Stomach smooth muscle (tissue), 2 donors: ENCODE results near the gene BPIFB2.
"Not testable (repeated sequence)": the region's sequence is repeated elsewhere in the genome, so short reads cannot be mapped to it uniquely, and the experiment has no call there.

Experiments
- H3K27ac ChIP-seq: one replicate; pipeline ENCODE4 v1.7.0; 2013; ENCODE audit warnings: mild to moderate bottlenecking, low read length, inconsistent platforms
- H3K27me3 ChIP-seq, 2 donors: one replicate each; pipeline ENCODE4 v1.7.0; 2013; ENCODE audit warnings: low read length in 2 of 2; ENCODE audit not compliant: insufficient read depth in 2 of 2, control insufficient read depth in 1 of 2
- H3K36me3 ChIP-seq, 2 donors: one replicate each; pipeline ENCODE4 v1.7.0; 2013; ENCODE audit warnings: low read length in 2 of 2; ENCODE audit not compliant: control insufficient read depth in 2 of 2, insufficient read depth in 2 of 2
- H3K4me1 ChIP-seq: one replicate; pipeline ENCODE4 v1.7.0; 2013; ENCODE audit warnings: low read length; ENCODE audit not compliant: control insufficient read depth, insufficient read depth
- H3K4me3 ChIP-seq, 2 donors: one replicate each; pipeline ENCODE4 v1.7.0; 2013; ENCODE audit warnings: low read length in 2 of 2
- H3K9ac ChIP-seq, 2 donors: one replicate each; pipeline ENCODE4 v1.7.0; 2013; ENCODE audit warnings: low read length in 2 of 2, mild to moderate bottlenecking in 1 of 2
- H3K9me3 ChIP-seq, 2 donors: one replicate each; pipeline ENCODE4 v1.7.0; 2013; ENCODE audit warnings: low read length in 2 of 2; ENCODE audit not compliant: control insufficient read depth in 2 of 2
- donor health status: healthy.
- donor health status: Pancreatic carcinoma.

BPIFB2 gene

GRCh38 chr20:33007376-33008335 is at the start of gene BPIFB2:
BPIFB2 (plus strand) TSS chr20:33007704; CDS start chr20:33008575, 871 bp downstream.
- H3K4me3 ChIP-seq = no peak within 1 kb of the TSS
- H3K36me3 ChIP-seq = no peaks in the 10 kb centered on the region
- peaks cover 4 to 15% of the 10 kb centered on the region in 2 donors for H3K9me3 ChIP-seq
- H3K27me3 ChIP-seq = peaks cover 3 to 4% of the 10 kb centered on the region in 2 donors
- no peaks in the 10 kb centered on the region for H3K4me1 ChIP-seq
- H3K9ac ChIP-seq = no peak within 1 kb of the TSS
- no peak within 1 kb of the TSS for H3K27ac ChIP-seq

DNA sequence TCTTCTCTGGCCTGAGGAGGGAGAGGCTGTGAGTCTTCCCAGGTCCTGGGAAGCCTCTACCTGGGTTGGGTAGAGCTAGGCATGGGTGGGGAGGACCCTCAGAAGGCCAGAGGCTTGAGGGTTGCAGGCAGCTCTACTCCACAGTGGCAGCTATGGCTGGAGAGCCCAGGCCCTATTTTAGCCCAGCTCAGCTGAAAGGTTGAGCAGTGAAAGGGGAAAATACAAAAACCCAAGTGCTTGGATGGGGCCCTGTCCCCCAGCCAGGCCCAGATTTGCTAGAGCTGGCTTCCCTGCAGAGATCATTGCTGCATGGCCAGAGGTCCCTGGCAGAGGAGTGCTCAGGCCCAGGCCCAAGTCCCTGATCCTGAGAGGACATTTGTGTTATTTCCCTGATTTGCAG is 48.9 kb upstream of the BPIFB2 start:
- H3K4me1 ChIP-seq = no peaks in the 10 kb centered on the region
- H3K27ac ChIP-seq = no peak overlapping the region
- no peak overlapping the region for H3K4me3 ChIP-seq
- peaks cover 0 to 2% of the 10 kb centered on the region in 2 donors for H3K27me3 ChIP-seq
- peaks cover 8 to 14% of the 10 kb centered on the region in 2 donors for H3K9me3 ChIP-seq
- H3K36me3 ChIP-seq = no peaks in the 10 kb centered on the region
- H3K9ac ChIP-seq = no peak overlapping the region

DNA sequence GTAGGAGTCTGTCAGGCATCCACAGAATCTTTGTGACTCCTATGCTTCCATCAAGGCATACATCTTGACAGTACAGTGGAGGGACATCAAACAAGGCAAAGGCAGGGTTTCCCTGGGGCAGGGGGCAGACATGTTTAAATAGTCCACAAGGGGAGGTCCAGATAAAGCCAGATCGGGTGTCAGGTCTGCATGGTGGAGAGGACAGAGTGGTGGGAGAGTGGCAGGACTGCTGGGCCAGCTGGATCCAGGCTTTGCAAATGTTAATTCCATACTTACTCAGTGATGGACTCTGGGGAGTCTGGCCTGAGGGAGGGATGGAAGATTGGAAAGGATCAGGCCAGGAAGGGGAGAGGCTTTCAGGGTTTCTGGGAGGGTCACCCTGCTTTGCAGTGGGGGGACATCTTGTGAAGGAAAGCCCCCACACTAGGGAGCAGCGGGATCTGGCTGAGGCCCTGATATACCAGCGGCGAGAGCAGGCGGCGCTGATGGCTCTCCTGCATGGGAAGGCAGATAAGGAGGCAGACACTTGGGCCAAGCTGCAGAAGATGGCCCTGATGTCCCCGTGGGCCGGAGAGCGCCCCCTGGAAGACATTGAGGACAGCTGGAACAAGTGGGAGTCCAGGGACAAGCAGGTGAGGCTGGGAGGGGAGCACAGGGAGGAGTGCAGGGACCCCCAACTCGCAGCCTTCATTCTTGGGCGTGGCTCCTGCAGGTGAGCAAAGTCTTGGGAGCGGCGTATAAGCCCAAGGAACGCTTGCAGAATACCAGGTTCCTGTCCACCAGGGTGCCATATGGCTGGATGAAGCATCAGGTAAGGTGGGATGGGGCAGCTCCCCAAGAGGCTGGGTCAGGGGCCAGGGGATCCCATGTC is 47.9 kb upstream of the BPIFB2 start:
- Histone ChIP-seq H3K27me3 (peaks cover 0 to 2% of the 10 kb centered on the region in 2 donors), H3K4me1 (no peaks in the 10 kb centered on the region), H3K9me3 (peaks cover 8 to 14% of the 10 kb centered on the region in 2 donors), H3K36me3 (no peaks in the 10 kb centered on the region), H3K9ac (no peak overlapping the region), H3K27ac (no peak overlapping the region), H3K4me3 (no peak overlapping the region)

GRCh38 chr20:32960222-32960518 is 47.3 kb upstream of the BPIFB2 start:
- Histone ChIP-seq H3K27me3 (peaks cover 0 to 2% of the 10 kb centered on the region in 2 donors), H3K4me1 (no peaks in the 10 kb centered on the region), H3K9ac (no peak overlapping the region), H3K9me3 (peaks cover 5 to 11% of the 10 kb centered on the region in 2 donors), H3K27ac (no peak overlapping the region), H3K36me3 (no peaks in the 10 kb centered on the region), H3K4me3 (no peak overlapping the region)

DNA sequence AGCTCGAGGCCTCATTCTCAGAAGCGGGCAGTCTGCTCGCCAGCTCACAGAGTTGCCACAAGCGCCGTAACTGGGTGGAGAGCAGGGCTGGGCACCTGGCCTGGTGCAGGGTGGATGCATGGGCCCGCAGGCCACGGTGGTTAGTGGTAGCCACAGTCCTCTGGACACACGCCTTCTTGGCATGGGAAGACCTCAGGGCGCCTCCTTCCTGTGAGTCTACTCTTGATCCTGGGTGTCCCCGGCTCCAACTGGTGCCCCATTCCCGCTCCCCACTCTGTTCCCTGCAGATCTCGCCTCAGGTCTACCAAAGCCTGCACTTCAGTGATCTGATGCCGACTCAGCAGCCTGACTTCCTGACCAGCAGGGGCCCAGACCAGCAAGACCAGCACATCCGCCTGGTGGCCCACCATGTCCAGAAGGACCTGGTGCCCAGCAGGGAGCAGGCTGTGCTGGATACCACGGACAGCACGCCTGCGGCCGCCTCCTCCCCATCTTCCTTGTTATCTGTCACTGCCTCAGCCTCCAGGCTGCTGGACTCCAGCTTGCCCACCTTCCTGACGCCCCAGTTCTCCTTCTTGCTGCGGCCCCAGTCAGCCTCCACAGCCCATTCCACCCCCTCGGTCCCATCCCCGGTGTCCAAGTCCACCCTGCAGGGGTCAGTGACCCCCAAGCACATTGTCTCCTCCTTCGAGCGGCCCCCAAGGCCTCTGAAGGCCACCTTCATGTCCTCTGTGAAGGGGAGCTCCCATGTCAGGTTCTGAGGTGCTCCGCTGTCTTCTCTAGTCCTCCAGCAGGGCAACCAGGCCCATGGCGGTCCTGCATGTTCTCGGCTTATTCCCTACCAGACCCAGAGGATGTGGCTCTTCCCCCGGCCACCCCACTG is 46.4 kb upstream of the BPIFB2 start:
- peaks cover 5 to 11% of the 10 kb centered on the region in 2 donors for H3K9me3 ChIP-seq
- H3K9ac ChIP-seq = no peak overlapping the region
- H3K27ac ChIP-seq = no peak overlapping the region
- no peaks in the 10 kb centered on the region for H3K4me1 ChIP-seq
- no peaks in the 10 kb centered on the region for H3K36me3 ChIP-seq
- H3K27me3 ChIP-seq = peaks cover 0 to 2% of the 10 kb centered on the region in 2 donors
- H3K4me3 ChIP-seq = no peak overlapping the region

- Histone ChIP-seq H3K4me1 (no peaks in the 10 kb centered on the region), H3K9me3 (peaks cover 0 to 11% of the 10 kb centered on the region in 2 donors), H3K27ac (no peak overlapping the region), H3K9ac (no peak overlapping the region), H3K36me3 (no peaks in the 10 kb centered on the region), H3K4me3 (no peak overlapping the region), H3K27me3 (peaks cover 0 to 2% of the 10 kb centered on the region in 2 donors)
These were observed 45.5 kb upstream of the BPIFB2 start for GRCh38 chr20:32962053-32962452.

DNA sequence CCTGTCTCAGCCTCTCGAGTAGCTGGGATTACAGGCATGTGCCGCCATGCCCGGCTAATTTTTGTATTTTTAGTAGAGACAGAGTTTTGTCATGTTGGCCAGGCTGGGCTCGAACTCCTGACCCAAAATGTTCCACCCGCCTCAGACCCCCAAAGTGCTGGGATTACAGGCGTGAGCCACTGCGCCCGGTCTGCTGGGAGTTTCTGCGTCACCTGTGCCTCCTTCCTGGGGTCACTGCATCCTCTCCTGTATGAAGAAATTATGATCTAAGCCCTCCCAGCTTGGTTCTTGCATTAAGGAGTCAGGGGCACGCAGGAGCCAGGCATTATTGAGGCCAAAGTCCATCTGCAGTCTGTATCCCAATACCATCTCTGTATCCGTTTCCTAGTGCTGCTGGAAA is 44.9 kb upstream of the BPIFB2 start:
- not testable (repeated sequence) for H3K4me1 ChIP-seq, H3K4me3 ChIP-seq, H3K27me3 ChIP-seq, H3K9ac ChIP-seq, H3K36me3 ChIP-seq, H3K27ac ChIP-seq, H3K9me3 ChIP-seq

- Histone ChIP-seq H3K9me3 (peaks cover 0 to 2% of the 10 kb centered on the region in 2 donors), H3K36me3 (no peaks in the 10 kb centered on the region), H3K27me3 (peaks cover 0 to 2% of the 10 kb centered on the region in 2 donors), H3K4me3 (no peak overlapping the region), H3K27ac (no peak overlapping the region), H3K4me1 (no peaks in the 10 kb centered on the region), H3K9ac (no peak overlapping the region)
These were observed 44.3 kb upstream of the BPIFB2 start for GRCh38 chr20:32963176-32963575.

DNA sequence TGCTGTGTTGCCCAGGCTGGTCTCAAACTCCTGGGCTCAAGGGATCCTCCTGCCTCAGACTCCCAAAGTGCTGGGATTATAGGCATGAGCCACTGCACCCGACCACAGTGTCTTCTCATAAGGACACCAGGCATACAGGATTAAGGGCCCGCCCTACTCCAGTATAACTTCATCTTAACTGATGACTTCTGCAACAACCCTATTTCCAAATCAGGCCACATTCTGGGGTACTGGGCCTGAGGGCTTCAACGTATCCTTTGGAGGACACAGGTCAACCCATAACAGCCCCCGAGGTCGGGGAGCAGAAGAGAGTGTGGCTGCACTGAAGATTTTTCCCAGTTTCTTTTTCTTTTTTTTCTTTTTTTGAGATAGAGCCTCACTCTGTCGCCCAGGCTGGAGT is 42.9 kb upstream of the BPIFB2 start:
- Histone ChIP-seq H3K9ac (no peak overlapping the region), H3K36me3 (no peaks in the 10 kb centered on the region), H3K9me3 (no peaks in the 10 kb centered on the region), H3K4me3 (no peak overlapping the region), H3K27me3 (peaks cover 0 to 2% of the 10 kb centered on the region in 2 donors), H3K4me1 (no peaks in the 10 kb centered on the region), H3K27ac (no peak overlapping the region)

DNA sequence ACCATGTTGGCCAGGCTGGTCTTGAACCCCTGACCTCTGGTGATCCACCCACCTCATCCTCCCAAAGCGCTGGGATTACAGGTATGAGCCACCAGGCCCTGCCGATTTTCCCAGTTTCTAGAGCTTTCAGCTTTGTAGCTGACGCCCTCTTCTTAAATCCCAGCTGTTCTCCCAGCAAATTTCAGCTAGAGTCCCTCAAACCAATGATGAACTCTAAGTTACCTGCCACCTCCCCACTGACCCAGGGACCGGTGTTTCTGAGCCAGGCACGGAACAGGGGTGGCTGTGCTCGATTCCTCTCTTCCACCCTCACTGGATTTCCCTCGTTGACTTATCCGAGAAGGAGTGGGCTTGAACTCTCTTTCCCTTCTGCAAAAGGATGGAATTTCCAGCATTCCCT is 42.4 kb upstream of the BPIFB2 start:
- no peak overlapping the region for H3K4me3 ChIP-seq
- no peak overlapping the region for H3K27ac ChIP-seq
- peaks cover 0 to 2% of the 10 kb centered on the region in 2 donors for H3K27me3 ChIP-seq
- no peaks in the 10 kb centered on the region for H3K9me3 ChIP-seq
- no peak overlapping the region for H3K9ac ChIP-seq
- no peaks in the 10 kb centered on the region for H3K36me3 ChIP-seq
- H3K4me1 ChIP-seq = no peaks in the 10 kb centered on the region
